ENCODE data around the gene CFHR4.
"Not testable (repeated sequence)": the region's sequence is repeated elsewhere in the genome, so short reads cannot be mapped to it uniquely, and the experiment has no call there.

Gene CFHR4

GRCh38 chr1:196897158-196897828 is 9.4 kb downstream of the CFHR4 start:
- Mint-ChIP-seq H3K27me3 (ENCODE audit: low read depth) (peaks cover 6% of the 10 kb centered on the region), H3K27ac (no peak overlapping the region), H3K4me1 (ENCODE audit: low read depth) (no peaks in the 10 kb centered on the region), H3K36me3 (ENCODE audit: low read depth) (no peaks in the 10 kb centered on the region), H3K9me3 (no peaks in the 10 kb centered on the region), H3K4me3 (no peak overlapping the region)

GRCh38 chr1:196902344-196902743 is 14.5 kb downstream of the CFHR4 start:
- Mint-ChIP-seq H3K27me3 (ENCODE audit: low read depth) (no peaks in the 10 kb centered on the region), H3K9me3 (no peaks in the 10 kb centered on the region), H3K36me3 (ENCODE audit: low read depth) (no peaks in the 10 kb centered on the region), H3K4me1 (ENCODE audit: low read depth) (no peaks in the 10 kb centered on the region), H3K4me3 (no peak overlapping the region), H3K27ac (no peak overlapping the region)

- Mint-ChIP-seq H3K4me3 (no peak overlapping the region), H3K36me3 (ENCODE audit: low read depth) (no peaks in the 10 kb centered on the region), H3K27ac (no peak overlapping the region)
These were observed 22.4 kb downstream of the CFHR4 start for GRCh38 chr1:196910215-196910614.

GRCh38 chr1:196912283-196912682 is 24.4 kb downstream of the CFHR4 start:
- H3K4me1 Mint-ChIP-seq (ENCODE audit: low read depth); H3K36me3 Mint-ChIP-seq (ENCODE audit: low read depth); H3K9me3 Mint-ChIP-seq; H3K27ac Mint-ChIP-seq; H3K4me3 Mint-ChIP-seq; H3K27me3 Mint-ChIP-seq (ENCODE audit: low read depth): not testable (repeated sequence)

More at GRCh38 chr1:196910215-196910614, 22.4 kb downstream of the CFHR4 start:
- H3K27me3 Mint-ChIP-seq (ENCODE audit: low read depth) = no peaks in the 10 kb centered on the region
- no peaks in the 10 kb centered on the region for H3K4me1 Mint-ChIP-seq (ENCODE audit: low read depth)
- H3K9me3 Mint-ChIP-seq = no peaks in the 10 kb centered on the region

- H3K27me3 Mint-ChIP-seq (ENCODE audit: low read depth); H3K27ac Mint-ChIP-seq; H3K4me3 Mint-ChIP-seq; H3K9me3 Mint-ChIP-seq; H3K36me3 Mint-ChIP-seq (ENCODE audit: low read depth); H3K4me1 Mint-ChIP-seq (ENCODE audit: low read depth): not testable (repeated sequence)
These were observed 39.0 kb downstream of the CFHR4 start for GRCh38 chr1:196926839-196927238.

- H3K36me3 Mint-ChIP-seq (ENCODE audit: low read depth); H3K9me3 Mint-ChIP-seq; H3K27me3 Mint-ChIP-seq (ENCODE audit: low read depth); H3K4me1 Mint-ChIP-seq (ENCODE audit: low read depth); H3K27ac Mint-ChIP-seq; H3K4me3 Mint-ChIP-seq: not testable (repeated sequence)
These were observed 45.0 kb downstream of the CFHR4 start for GRCh38 chr1:196932853-196933252.

GRCh38 chr1:196933531-196934189 is 45.8 kb downstream of the CFHR4 start:
- Mint-ChIP-seq H3K4me1 (ENCODE audit: low read depth) (no peaks in the 10 kb centered on the region), H3K9me3 (no peaks in the 10 kb centered on the region), H3K36me3 (ENCODE audit: low read depth) (no peaks in the 10 kb centered on the region)

GRCh38 chr1:196941474-196941873 is 53.6 kb downstream of the CFHR4 start:
- H3K9me3 Mint-ChIP-seq; H3K36me3 Mint-ChIP-seq (ENCODE audit: low read depth); H3K4me3 Mint-ChIP-seq; H3K27me3 Mint-ChIP-seq (ENCODE audit: low read depth); H3K4me1 Mint-ChIP-seq (ENCODE audit: low read depth); H3K27ac Mint-ChIP-seq: not testable (repeated sequence)

More at GRCh38 chr1:196933531-196934189, 45.8 kb downstream of the CFHR4 start:
- no peak overlapping the region for H3K27ac Mint-ChIP-seq
- H3K27me3 Mint-ChIP-seq (ENCODE audit: low read depth) = no peaks in the 10 kb centered on the region
- no peak overlapping the region for H3K4me3 Mint-ChIP-seq

- H3K9me3 Mint-ChIP-seq; H3K27me3 Mint-ChIP-seq (ENCODE audit: low read depth); H3K4me3 Mint-ChIP-seq; H3K36me3 Mint-ChIP-seq (ENCODE audit: low read depth); H3K27ac Mint-ChIP-seq; H3K4me1 Mint-ChIP-seq (ENCODE audit: low read depth): not testable (repeated sequence)
These were observed 55.7 kb downstream of the CFHR4 start, which contains the start of gene CFHR2 for GRCh38 chr1:196943568-196943967. TSS of gene CFHR2 (plus strand) at chr1:196943738. CDS start at chr1:196943881, 143 bp downstream.

GRCh38 chr1:196951711-196952394 is 64.0 kb downstream of the CFHR4 start:
- Mint-ChIP-seq H3K4me3 (no peak overlapping the region), H3K36me3 (ENCODE audit: low read depth) (no peaks in the 10 kb centered on the region), H3K9me3 (no peaks in the 10 kb centered on the region), H3K27me3 (ENCODE audit: low read depth) (no peaks in the 10 kb centered on the region), H3K4me1 (ENCODE audit: low read depth) (no peaks in the 10 kb centered on the region), H3K27ac (no peak overlapping the region)

- Mint-ChIP-seq H3K27me3 (ENCODE audit: low read depth) (no peaks in the 10 kb centered on the region), H3K9me3 (no peaks in the 10 kb centered on the region), H3K4me1 (ENCODE audit: low read depth) (no peaks in the 10 kb centered on the region), H3K4me3 (no peak overlapping the region), H3K27ac (no peak overlapping the region), H3K36me3 (ENCODE audit: low read depth) (no peaks in the 10 kb centered on the region)
These were observed 66.9 kb downstream of the CFHR4 start for GRCh38 chr1:196954778-196955177.

GRCh38 chr1:196955926-196956325 is 68.1 kb downstream of the CFHR4 start:
- Mint-ChIP-seq H3K27me3 (ENCODE audit: low read depth) (no peaks in the 10 kb centered on the region), H3K36me3 (ENCODE audit: low read depth) (no peaks in the 10 kb centered on the region), H3K9me3 (no peaks in the 10 kb centered on the region), H3K4me1 (ENCODE audit: low read depth) (no peaks in the 10 kb centered on the region), H3K4me3 (no peak overlapping the region), H3K27ac (no peak overlapping the region)

GRCh38 chr1:196960854-196961253 is 73.0 kb downstream of the CFHR4 start:
- no peaks in the 10 kb centered on the region for H3K27me3 Mint-ChIP-seq (ENCODE audit: low read depth)
- no peaks in the 10 kb centered on the region for H3K4me1 Mint-ChIP-seq (ENCODE audit: low read depth)
- H3K9me3 Mint-ChIP-seq = no peaks in the 10 kb centered on the region

More at GRCh38 chr1:196960854-196961253, 73.0 kb downstream of the CFHR4 start:
- Mint-ChIP-seq H3K36me3 (ENCODE audit: low read depth) (no peaks in the 10 kb centered on the region), H3K27ac (no peak overlapping the region), H3K4me3 (no peak overlapping the region)

Measured in T-helper 1 cell treated with Interleukin-12 subunit alpha and Interleukin-12 subunit beta and Interleukin-4 antibody, amounts not matched to agents 30 μg/mL and 1 μg/mL, for 36 hours (primary cell).